GM12864 (cell line): ENCODE measurements around the gene SMAD4.
"Not testable (repeated sequence)": the region's sequence is repeated elsewhere in the genome, so short reads cannot be mapped to it uniquely, and the experiment has no call there.

Source experiments
- DNase-seq: peaks from one replicate; pipeline ENCODE4 v3.0.0-alpha.2; 2011; ENCODE audit warnings: low read depth
- H3K4me3 ChIP-seq: 2 replicates; pipeline ENCODE4 v1.5.1; 2011; ENCODE audit warnings: mild to moderate bottlenecking, low read depth, low read length, control low read depth
- TF ChIP-seq, protein P1 (sequence below): IDR thresholded peaks from 2 replicates; pipeline ENCODE4 v1.5.1; 2011; ENCODE audit warnings: low read depth, mild to moderate bottlenecking, moderate library complexity, low read length, control low read depth, inconsistent platforms; ENCODE audit errors: missing control alignments

Gene SMAD4

DNA sequence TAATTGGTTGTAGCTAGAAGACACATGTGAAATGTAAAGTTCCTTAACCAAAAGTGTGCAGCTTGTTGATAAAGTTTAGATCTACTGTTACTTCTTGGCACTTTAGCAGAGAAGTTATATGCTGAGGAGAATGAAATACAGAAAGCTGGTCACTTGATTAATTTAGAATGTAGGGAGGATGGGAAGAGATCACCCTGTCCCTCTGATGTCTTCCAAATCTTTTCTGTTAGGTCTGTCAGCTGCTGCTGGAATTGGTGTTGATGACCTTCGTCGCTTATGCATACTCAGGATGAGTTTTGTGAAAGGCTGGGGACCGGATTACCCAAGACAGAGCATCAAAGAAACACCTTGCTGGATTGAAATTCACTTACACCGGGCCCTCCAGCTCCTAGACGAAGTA, 48.0 kb downstream of the SMAD4 start:
- H3K4me3 ChIP-seq, result no peak overlapping the region
- TF ChIP-seq, protein P1, sequence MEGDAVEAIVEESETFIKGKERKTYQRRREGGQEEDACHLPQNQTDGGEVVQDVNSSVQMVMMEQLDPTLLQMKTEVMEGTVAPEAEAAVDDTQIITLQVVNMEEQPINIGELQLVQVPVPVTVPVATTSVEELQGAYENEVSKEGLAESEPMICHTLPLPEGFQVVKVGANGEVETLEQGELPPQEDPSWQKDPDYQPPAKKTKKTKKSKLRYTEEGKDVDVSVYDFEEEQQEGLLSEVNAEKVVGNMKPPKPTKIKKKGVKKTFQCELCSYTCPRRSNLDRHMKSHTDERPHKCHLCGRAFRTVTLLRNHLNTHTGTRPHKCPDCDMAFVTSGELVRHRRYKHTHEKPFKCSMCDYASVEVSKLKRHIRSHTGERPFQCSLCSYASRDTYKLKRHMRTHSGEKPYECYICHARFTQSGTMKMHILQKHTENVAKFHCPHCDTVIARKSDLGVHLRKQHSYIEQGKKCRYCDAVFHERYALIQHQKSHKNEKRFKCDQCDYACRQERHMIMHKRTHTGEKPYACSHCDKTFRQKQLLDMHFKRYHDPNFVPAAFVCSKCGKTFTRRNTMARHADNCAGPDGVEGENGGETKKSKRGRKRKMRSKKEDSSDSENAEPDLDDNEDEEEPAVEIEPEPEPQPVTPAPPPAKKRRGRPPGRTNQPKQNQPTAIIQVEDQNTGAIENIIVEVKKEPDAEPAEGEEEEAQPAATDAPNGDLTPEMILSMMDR, result no peak
- DNase-seq, result no peak

DNA sequence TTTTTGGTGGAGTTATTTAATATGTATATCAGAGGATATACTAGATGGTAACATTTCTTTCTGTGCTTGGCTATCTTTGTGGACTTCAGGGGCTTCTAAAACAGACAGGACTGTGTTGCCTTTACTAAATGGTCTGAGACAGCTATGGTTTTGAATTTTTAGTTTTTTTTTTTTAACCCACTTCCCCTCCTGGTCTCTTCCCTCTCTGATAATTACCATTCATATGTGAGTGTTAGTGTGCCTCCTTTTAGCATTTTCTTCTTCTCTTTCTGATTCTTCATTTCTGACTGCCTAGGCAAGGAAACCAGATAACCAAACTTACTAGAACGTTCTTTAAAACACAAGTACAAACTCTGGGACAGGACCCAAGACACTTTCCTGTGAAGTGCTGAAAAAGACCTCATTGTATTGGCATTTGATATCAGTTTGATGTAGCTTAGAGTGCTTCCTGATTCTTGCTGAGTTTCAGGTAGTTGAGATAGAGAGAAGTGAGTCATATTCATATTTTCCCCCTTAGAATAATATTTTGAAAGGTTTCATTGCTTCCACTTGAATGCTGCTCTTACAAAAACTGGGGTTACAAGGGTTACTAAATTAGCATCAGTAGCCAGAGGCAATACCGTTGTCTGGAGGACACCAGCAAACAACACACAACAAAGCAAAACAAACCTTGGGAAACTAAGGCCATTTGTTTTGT, 52.7 kb downstream of the SMAD4 start:
- DNase-seq, result no peak
- no peak overlapping the region for H3K4me3 ChIP-seq
- TF ChIP-seq, protein P1, result no peak

DNA sequence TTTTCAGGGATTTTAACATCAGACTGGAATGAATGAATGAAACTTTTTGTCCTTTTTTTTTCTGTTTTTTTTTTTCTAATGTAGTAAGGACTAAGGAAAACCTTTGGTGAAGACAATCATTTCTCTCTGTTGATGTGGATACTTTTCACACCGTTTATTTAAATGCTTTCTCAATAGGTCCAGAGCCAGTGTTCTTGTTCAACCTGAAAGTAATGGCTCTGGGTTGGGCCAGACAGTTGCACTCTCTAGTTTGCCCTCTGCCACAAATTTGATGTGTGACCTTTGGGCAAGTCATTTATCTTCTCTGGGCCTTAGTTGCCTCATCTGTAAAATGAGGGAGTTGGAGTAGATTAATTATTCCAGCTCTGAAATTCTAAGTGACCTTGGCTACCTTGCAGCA, 53.4 kb downstream of the SMAD4 start:
- no peak overlapping the region for H3K4me3 ChIP-seq
- TF ChIP-seq, protein P1, result no peak
- no peak for DNase-seq

DNA sequence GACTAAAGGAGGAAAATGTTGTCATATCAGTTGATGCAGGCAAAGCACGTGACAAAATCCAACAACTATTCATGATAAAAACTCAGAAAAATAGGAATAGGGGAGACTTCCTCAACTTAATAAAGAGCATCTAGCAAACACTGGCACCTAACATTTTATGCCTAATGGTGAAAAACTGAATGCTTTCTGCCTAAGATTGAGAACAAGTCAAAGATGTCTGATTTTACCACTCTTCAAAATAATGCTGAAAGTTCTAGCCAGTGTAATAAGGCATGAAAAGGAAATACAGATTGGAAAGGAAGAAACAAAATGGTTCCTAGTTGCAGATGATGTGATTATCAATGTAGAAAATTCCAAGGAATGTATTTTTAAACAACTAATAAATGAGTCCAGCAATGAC, 58.4 kb downstream of the SMAD4 start:
- DNase-seq, result no peak
- TF ChIP-seq, protein P1, result no peak
- no peak overlapping the region for H3K4me3 ChIP-seq

DNA sequence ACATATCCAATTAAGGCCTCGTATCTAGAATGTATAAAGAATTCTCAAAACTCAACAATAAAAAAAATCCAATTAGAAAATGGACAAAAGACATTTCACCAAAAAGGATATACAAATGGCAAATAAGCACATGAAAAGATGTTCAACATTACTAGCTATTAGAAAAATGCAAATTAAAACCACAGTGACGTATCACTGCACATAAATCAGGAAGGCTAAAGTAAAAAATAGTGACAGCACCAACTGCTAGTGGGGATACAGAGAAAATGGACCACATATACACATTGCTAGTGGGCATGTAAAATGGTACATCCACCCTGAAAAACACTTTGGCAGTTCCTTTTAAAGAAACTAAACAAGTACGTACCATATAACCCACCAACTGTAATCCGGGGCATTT, 59.7 kb downstream of the SMAD4 start:
- no peak overlapping the region for H3K4me3 ChIP-seq
- DNase-seq, result no peak
- TF ChIP-seq, protein P1, result no peak

DNA sequence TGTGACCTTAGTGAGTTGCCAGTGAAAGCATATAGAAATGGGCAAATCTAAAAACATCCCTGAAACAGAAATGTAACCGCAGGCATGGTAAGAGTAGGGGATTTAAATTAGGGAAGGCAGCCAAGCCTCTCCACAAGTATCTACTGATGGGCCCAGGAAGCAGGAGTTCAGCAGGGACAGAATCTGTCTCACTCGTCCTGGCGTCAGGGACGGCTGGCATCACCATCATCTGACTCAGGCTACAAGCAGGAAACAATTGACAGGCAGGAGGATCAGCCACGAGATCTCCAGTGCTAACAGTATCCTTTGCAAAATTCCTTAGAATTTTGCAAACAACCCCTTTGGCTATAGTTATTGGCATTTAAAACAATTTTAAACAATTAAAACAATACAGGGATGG, 61.3 kb downstream of the SMAD4 start:
- TF ChIP-seq, protein P1, result no peak
- no peak for DNase-seq
- H3K4me3 ChIP-seq, result no peak overlapping the region

DNA sequence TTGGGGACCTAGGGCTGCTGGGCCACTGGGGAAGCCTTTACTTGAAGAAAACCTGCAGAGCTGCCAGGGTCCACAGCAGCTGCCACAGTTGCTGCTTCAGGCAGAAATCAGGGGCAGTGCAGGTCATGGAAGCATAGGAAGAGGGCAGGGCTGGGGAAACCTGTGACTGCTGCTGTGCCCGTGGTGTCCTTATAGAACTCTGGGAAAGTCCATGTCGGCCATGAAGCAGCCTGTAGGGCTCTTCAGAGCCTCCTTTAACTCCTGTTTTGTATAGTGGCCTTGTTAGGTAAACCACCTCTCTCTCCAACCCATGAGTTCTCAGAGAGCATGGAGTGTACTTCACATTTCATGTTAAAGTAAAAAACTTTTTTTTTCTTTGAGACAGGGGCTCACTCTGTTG, 62.1 kb downstream of the SMAD4 start:
- H3K4me3 ChIP-seq, result no peak overlapping the region
- DNase-seq, result no peak
- TF ChIP-seq, protein P1, result no peak

DNA sequence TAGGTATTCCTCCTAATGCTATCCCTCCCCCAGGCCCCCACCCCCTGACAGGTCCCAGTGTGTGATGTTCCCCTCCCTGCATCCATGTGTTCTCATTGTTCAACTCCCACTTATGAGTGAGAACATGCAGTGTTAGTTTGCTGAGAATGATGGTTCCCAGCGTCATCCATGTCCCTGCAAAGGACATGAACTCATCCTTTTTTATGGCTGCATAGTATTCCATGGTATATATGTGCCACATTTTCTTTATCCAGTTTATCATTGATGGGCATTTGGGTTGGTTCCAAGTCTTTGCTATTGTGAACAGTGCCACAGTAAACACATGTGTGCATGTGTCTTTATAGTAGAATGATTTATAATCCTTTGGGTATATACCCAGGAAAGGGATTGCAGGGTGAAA, 63.0 kb downstream of the SMAD4 start:
- H3K4me3 ChIP-seq, DNase-seq: not testable (repeated sequence)
